DMS153 treated with DMSO at 0.1 percent for 48 hours (cell line): ENCODE measurements around the gene CNTFR.

ENCODE experiments used
- DNase-seq: peaks from one replicate; lab custom pipeline; 2025; ENCODE audit not compliant: unreplicated experiment; lab: John Stamatoyannopoulos, UW

The CNTFR gene

DNA sequence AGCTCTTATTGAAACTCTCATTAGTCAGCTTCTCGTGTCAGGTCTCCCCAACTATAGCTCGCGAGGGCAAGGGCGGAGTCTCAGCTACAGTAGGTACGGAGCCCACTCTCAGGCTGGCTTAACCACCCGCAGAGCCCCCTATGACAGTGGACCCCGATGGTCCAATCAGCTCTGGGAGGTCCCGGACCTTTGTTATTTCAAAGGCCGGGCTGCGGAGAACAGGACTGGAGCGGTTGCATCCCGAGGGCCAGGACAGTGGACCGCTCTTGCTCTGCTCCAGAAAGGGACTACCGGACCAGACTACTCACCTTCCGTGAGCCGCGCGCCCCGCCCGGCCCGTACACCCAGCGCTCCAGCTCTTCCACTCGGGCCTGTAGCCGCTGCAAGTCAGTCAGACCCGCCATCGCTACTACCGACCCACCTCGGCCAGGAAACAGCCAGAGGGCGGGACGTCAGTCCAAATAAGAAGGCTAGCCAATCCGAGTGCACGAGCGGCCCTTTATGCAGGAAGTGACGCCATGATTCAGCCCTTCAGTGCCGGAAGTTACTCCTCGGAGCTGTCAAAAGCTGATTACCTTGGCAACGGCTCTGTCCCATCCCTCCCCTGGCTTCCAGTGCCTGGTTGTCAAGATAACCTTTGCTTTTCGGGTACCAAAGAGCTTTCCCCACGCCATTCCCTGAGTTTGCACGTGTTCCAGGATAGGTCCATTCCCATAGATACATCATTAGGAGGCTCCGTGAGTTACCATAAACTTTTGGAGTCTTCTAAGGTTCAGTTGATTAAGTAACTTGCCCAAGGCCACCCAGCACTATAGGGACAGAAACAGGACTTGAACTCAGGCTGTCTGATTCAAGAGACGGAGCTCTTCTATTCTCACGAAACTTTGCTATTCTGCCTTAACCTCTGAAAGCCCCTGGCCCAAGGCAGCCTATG is 30.8 kb upstream of the CNTFR start, which contains the start of gene DCTN3:
Gene DCTN3, minus strand, starts transcription at position 435 of the 934 bp plus-strand sequence. Its CDS starts 31 bp downstream, at position 404.
- peak; percentile 74 for DNase-seq

DNA sequence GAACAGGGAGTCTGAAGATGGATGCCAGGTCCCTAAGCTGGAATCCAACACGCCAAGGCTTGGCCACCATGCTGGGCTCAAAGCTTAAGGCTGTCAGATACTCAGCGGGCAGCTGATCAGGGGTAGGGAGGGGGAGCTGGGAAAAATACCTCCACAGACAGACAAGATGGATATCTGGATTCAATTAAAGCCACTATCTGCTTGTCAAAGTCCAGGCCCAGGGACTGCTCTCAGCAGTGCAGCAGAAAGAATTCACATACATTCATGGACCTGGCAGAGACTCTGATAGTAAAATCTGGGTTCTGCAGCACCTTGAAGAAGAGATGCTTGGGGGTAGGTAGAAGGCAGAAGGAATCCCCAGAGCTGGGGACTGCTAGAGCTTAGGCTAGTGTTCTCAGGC is 25.6 kb upstream of the CNTFR start:
- no peak for DNase-seq

- DNase-seq, result peak; percentile 26
Measured at GRCh38 chr9:34612788-34613390, 23.4 kb upstream of the CNTFR start.

DNA sequence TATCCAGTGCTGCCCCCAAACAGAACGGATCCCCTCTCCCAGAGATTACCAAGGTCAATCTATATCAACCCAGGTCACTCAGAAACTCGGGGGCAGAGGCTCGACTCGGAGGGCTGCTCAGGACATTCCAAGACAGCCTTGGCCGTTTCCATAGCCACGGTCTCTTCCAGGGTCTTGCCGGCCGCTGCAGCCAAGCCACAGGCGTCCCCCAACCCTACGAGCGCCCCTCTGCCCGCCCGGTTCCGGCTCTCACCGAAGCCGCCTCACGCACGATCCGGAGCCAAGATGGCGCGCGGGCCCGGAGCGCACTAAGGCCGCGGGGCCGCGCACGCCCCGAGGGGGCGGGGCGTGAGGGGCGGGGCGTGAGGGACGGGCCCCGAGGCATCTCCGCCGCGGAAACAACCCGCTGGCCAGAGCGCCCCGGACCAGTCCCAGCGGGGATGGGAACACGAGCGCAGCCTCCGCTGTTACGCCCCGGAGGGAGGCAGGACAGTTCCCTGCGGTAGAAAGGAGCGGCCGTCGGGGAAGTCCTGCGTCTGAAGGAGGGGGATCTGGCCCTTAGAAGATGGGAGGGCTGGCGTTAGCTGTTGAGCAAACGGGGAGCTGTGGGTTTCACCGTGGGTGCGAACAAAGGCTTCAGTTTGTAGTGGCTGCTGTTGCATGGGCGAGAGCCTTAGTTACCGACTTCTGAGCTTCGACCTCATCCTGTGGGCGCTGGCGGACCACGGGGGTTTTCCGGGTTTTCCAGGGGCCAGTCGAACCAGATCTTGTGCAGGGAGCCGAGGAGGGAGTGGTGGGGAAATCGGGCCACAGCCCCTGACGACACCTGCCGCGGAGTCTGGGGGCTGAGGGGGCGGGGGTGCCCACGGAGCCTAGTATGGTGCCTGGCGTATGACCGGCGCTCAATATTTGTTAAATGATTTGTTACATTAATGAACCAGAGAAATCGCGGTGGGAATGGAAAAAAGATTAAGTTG is 22.6 kb upstream of the CNTFR start, which contains the start of gene RPP25L:
Gene RPP25L, minus strand, starts transcription at position 287 of the 977 bp plus-strand sequence. CDS start 801 bp downstream, outside the sequence.
- DNase-seq, result peak; percentile 49

DNA sequence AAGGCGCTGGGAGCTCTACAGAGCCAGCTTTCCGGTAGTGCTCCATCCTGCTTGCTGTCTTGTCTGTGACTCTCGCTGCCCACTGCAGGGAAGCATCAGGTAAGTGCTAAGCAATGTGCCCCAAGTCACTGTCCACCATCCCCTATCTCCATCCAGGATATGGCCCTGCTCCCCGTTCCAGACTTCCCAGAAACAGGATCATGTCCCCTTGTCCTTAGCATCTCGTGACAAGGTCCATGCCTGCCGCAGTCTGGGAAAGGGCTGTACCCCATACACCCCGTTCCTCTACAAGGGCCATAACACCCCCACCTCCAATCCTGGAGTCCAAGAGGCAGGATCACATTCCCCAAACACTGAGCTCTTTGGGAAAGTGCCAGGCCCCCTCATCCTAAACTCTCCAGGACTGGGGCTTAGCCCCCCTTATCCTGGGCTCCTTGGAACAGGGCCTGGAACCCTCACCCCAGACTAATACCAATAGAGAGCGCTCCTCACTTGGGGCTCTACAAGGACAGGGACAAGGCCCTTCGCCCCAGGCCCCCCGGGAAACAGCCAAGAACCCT is 21.8 kb upstream of the CNTFR start:
- no peak for DNase-seq

DNA sequence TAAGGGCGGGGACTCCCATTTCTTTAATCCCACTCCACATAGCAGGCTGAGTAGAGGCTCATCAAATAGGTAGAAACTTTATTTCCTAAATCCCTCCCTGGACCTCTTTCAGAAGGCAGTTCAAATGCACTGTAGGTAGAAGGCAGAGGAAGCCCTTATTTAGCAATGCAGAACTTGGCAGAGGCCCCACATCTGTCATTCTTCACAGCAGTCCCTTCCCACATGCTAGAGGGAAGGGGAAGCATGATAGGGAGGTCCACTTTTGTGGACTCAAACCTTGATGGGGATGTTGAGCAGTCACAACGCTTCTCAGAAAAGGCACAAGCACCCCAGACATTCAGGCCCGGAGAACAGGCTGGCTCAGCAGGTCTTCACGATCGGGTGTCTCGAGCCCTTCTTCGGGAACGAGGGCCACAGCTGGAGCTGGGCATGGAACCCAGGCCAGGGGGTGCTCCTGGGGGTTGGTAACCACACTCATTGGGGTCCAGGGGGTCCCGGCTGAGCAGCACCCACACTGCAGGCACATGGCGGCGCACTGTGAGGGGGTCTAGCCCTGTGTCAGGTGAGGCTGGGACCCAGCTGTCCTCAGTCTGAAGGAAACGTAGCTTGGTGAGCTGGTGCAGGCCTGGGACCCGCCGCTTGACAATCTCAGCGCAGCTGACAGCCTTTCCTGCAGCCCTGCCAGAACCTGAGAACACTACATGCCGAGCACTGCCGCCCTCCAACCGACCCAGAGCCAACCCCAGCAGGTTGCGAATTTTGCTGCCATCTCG is 21.1 kb upstream of the CNTFR start:
- no peak for DNase-seq

DNA sequence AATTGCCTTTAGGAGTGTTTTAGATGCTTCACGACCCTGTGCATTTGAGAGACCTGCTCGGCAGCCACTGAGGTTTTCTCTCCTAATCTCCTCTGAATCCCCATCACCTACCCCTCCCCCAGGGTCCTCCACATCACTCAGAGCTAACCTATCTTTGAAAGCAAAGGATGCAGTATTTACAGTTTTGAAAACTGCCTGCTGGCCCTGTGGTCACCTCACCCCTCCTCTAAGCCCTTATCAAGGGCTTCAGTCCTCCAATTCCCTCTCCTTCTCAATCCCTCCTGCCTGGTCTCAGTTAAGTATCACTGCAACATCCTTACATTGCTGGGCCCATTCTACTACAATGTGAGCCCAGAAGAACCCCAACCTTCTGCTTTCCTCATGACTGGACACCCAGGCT is 17.8 kb upstream of the CNTFR start:
- no peak for DNase-seq

DNA sequence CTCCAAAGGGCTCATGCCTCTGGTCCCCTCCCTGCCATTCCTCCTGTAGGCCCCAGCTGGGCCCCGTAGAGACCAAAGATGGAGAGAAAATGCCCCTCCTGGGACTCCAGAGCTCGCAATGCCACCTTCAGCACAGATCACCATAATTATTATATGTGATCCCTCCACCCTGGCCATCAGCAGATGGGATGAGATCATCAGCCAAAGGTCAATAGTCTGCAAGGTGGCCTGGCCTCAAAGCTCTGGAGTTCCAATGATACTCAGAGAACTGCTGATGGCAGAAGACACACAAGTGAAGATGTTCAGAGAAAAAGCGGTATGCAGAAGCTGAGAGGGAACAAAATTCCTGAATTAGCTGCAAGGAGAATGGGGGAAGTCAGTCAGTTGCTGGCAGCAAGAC is 17.4 kb upstream of the CNTFR start:
- DNase-seq, result no peak

- no peak for DNase-seq
Measured at GRCh38 chr9:34606190-34606589, 16.7 kb upstream of the CNTFR start.

DNA sequence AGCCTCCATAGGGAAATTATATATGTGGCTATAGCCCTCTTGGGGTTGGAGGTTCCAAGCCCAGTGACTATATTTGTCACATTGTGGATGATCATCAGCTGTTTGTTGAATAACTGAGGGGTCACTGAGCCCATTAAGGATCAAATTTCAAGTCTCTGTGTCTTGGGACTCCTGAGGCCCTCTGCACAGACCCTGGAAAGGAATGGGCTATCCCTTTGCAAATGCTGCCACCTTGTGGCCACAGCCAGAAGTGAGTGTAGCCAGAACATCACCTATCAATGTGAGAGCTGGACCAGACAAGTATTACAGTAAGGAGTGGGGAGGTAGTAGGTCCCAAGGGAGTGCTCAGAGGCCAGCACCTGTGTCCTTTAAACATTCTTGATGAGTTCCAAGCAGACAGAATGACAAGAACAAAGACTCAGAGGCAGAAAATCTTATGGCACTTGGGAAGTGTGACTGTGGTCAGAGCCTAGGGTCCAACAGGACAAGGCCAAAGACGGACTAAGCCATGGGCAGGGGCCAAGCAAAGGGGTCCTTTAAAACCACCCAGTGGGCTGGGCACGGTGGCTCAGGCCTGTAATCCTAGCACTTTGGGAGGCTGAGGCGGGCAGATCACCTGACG is 14.2 kb upstream of the CNTFR start:
- peak; percentile 71 for DNase-seq

- DNase-seq, result no peak
Measured at GRCh38 chr9:34601937-34602573, 12.5 kb upstream of the CNTFR start.

GRCh38 chr9:34600908-34601307 is 11.4 kb upstream of the CNTFR start:
- DNase-seq, result no peak

GRCh38 chr9:34599546-34599945 is 10.0 kb upstream of the CNTFR start:
- DNase-seq, result no peak

- no peak for DNase-seq
Measured at GRCh38 chr9:34594177-34594576, 4.7 kb upstream of the CNTFR start.

DNA sequence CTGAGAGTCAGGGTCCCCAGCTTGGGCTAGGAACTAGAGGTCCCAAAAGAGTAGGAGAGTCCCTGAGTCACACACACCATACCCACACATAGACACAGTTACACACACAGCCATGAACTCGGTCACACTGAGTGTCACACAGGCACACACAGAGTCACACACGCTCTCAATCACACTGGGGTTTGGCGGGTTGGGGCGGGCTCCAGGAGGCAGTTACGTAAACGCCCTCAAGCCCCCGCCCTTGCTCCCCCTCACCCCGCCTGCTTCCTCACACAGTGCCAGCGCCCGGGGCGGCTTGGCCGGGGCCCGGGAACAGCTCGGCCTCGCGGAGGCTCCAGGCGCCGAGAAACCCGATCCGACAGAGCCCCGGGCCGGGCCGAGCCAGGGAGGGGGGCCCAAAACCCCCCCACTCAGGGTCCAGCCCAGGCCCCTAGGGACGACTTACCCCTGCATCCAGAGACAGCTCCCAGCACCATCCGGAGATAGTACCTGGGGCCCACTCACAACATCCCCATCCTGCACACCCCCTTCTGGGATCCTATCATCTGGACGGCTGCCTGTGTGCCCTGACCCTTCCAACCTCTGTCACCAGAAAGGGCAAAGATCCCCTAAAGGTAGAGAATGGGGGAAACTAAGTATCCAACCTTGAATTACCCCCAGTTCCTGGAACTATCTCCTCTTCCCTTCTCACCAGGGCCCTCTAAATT is 3.5 kb upstream of the CNTFR start:
- DNase-seq, result no peak

GRCh38 chr9:34591917-34592866 is 2.7 kb upstream of the CNTFR start:
- no peak for DNase-seq

DNA sequence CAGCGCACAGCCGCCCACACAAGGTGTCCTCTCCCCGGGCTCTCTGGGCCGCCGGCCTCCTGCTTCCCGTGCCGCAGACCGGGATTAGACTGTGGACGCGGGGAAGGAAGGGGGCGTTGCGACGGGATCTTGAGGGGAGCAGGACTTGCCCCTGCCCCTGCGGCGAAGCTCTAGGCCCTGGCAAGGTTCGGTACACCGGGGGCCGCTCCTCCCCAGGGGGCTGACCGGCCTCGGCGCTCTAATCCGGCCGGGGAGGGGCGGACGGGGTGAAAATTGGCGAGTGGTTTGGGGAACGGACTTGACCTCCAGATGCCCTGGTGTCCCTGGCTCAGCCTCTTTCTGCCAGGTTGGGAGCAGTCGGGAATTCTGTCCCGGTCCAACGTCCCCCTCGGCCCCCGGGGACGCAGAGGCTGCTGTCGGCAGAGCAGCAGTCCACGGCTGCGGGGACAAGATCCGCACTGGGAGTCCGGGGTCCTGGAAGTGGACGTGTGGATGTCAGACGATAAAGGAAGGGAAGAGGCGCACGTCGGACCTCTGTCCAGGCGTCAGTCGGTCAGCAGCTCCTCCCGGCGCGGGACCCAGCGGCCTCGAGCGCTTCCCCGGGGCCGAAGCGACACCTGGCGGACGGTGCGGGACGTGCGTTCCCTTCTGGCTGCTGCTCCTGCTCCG is 1.9 kb upstream of the CNTFR start:
- DNase-seq, result peak; percentile 64
